ENCODE results near the gene OGG1. TPM values are rescaled to one million over a fixed set of nuclear protein-coding genes. Genes with fewer than 3 reads are reported as not detected.
A peak's percentile ranks its signal among the peaks of the same experiment; 100 is the strongest.

Gene OGG1
- total and polyA plus RNA-seq, 12 donors, result 5.2 to 15.1 (median 8.5) TPM

- 84 to 90% methylated on average over 2 of the region's 2 CpGs for WGBS, 2 donors
- Histone ChIP-seq H3K4me3 (no peak overlapping the region), H3K4me1 (peaks cover 0 to 21% (median 11%) of the 10 kb centered on the region in 9 donors), H3K27ac (no peak overlapping the region), H3K36me3 (no peaks in the 10 kb centered on the region), H3K27me3 (peaks cover 0 to 5% (median 0%) of the 10 kb centered on the region in 7 donors), H3K9me3 (no peaks in the 10 kb centered on the region)
- intact Hi-C loops (cut with DNase I), result loop anchor here in 1 of 10 donors (10.0 kb wide), 1 partner anchor 223 kb away; no protein-coding TSS in a partner anchor
- ATAC-seq (no peak), DNase-seq (no peak)
- no peak for TF ChIP-seq CTCF (IDR thresholded peaks at IDR 0.05)
These were observed 22.0 kb upstream of the OGG1 start for GRCh38 chr3:9727743-9728142.

GRCh38 chr3:9729419-9729818 is 20.3 kb upstream of the OGG1 start:
- Histone ChIP-seq H3K4me3 (no peak overlapping the region), H3K27ac (no peak overlapping the region), H3K9me3 (no peaks in the 10 kb centered on the region), H3K4me1 (peaks cover 0 to 34% (median 22%) of the 10 kb centered on the region in 9 donors), H3K36me3 (peaks cover 0 to 8% (median 2%) of the 10 kb centered on the region in 9 donors), H3K27me3 (no peaks in the 10 kb centered on the region)
- no peak for DNase-seq
- WGBS, 2 donors, result 91 to 94% methylated on average over 10 of the region's 10 CpGs
- no peak for ATAC-seq
- intact Hi-C loops (cut with DNase I), result loop anchor here in 1 of 10 donors (10.0 kb wide), 1 partner anchor 225 kb away; no protein-coding TSS in a partner anchor
- no peak for TF ChIP-seq CTCF (IDR thresholded peaks at IDR 0.05)

- DNase-seq, result no peak
- H3K36me3 ChIP-seq, result peaks cover 0 to 21% (median 16%) of the 10 kb centered on the region in 9 donors
- TF ChIP-seq CTCF (IDR thresholded peaks at IDR 0.05), result no peak
- H3K9me3 ChIP-seq, result no peaks in the 10 kb centered on the region
- 2 to 3% methylated on average over 16 to 17 of the region's 17 CpGs for WGBS, 2 donors
- no peaks in the 10 kb centered on the region for H3K27me3 ChIP-seq
- peak overlapping the region in 9 of 10 donors; percentile 93 to 100 (median 99) for H3K27ac ChIP-seq
- ATAC-seq, result peak; percentile 62 to 83 (median 78)
- intact Hi-C loops (cut with DNase I), result loop anchor here in 3 of 10 donors (1.0 to 5.0 kb wide), 6 partner anchors 18 to 228 kb away; partner anchors contain the start of genes ARPC4 (in 2 of the 3), OGG1 (in 2 of the 3), TADA3 (in 2 of the 3) and MTMR14 (in 1 of the 3)
- H3K4me1 ChIP-seq, result peaks cover 0 to 48% (median 22%) of the 10 kb centered on the region in 9 donors
- peak overlapping the region in 9 of 10 donors; percentile 45 to 100 (median 99) for H3K4me3 ChIP-seq
These were observed 19.0 kb upstream of the OGG1 start for GRCh38 chr3:9730657-9731205.

GRCh38 chr3:9731206-9732079 is 18.3 kb upstream of the OGG1 start, which contains the start of gene BRPF1:
BRPF1 (plus strand) TSS chr3:9731735; CDS start chr3:9734141, 2,406 bp downstream.
- peak within 1 kb of the TSS; percentile 91 to 100 (median 98) for H3K4me3 ChIP-seq
- peaks cover 0 to 28% (median 16%) of the 10 kb centered on the region in 9 donors for H3K36me3 ChIP-seq
- DNase-seq (peak; percentile 99 to 100), ATAC-seq (peak; percentile 97 to 99 (median 99))
- H3K27ac ChIP-seq, result peak within 1 kb of the TSS; percentile 93 to 100 (median 99)
- H3K27me3 ChIP-seq, result no peaks in the 10 kb centered on the region
- peak in 3 of 9 donors; percentile 6 to 31 (median 24) for TF ChIP-seq CTCF (IDR thresholded peaks at IDR 0.05)
- WGBS, 2 donors, result 1% methylated on average over 88 of the region's 88 CpGs
- H3K9me3 ChIP-seq, result no peaks in the 10 kb centered on the region
- intact Hi-C loops (cut with DNase I), result loop anchor here in 3 of 10 donors (1.0 to 5.0 kb wide), 6 partner anchors 17 to 229 kb away; partner anchors contain the start of genes ARPC4 (in 2 of the 3), OGG1 (in 2 of the 3), TADA3 (in 2 of the 3) and MTMR14 (in 1 of the 3)
- H3K4me1 ChIP-seq, result peaks cover 0 to 50% (median 22%) of the 10 kb centered on the region in 9 donors
